Transverse colon (tissue), 3 donors: Measurements from ENCODE around the gene SLC27A4.

Experiments used
- EP300 ChIP-seq: sonication (generic); formaldehyde crosslinking; IDR thresholded peaks from one replicate; pipeline ENCODE4 v1.6.1; 2017; ENCODE audit warnings: antibody characterized with exemption, low read depth
- POLR2A ChIP-seq: fragments of 450-650 bp; IDR thresholded peaks from one replicate; pipeline ENCODE4 v1.6.1; 2016; ENCODE audit warnings: antibody characterized with exemption, mild to moderate bottlenecking, moderate library complexity
- TF ChIP-seq, protein P1 (sequence below), 5 experiments: fragments of 200-600 bp in 3 of 5; fragments of 450-650 bp in 2 of 5; sonication (generic) in 3 of 5; IDR thresholded peaks; 1 replicate in 2 of 5; 2 replicates in 3 of 5; pipeline ENCODE4 v1.5.1; 2016 to 2017; ENCODE audit warnings: antibody characterized with exemption in 5 of 5, inconsistent platforms in 3 of 5, mild to moderate bottlenecking in 2 of 5, moderate library complexity in 1 of 5

DNA sequence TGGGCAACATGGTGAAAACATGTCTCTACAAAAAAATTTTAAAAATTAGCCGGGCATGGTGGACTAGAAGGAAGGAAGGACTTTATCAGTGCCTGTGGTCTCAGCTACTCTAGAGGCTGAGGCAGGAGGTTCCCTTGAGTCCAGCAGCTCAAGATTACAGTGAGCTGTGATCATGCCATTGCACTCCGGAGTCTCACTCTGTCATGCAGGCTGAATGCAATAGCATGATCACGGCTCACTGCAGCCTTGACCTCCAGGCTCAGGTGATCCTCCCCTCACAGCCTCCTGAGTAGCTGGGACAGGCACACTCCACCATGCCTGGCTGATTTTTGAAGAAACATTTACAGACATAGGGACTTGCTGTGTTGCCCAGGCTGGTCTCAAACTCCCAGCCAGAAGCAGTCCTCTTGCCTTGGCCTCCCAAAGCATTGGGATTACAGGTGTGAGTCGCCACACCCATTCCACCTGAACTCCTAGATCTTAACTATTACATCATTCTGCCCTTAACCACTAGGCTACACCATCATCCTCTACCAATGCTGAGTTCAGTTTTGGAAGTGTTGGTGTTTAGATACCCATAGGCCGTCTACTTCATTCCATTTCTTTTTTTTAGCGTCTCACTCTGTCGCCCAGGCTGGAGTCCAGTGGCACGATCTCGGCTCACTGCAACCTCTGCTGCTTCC, 28.8 kb downstream of the SLC27A4 start:
- TF ChIP-seq, protein P1, sequence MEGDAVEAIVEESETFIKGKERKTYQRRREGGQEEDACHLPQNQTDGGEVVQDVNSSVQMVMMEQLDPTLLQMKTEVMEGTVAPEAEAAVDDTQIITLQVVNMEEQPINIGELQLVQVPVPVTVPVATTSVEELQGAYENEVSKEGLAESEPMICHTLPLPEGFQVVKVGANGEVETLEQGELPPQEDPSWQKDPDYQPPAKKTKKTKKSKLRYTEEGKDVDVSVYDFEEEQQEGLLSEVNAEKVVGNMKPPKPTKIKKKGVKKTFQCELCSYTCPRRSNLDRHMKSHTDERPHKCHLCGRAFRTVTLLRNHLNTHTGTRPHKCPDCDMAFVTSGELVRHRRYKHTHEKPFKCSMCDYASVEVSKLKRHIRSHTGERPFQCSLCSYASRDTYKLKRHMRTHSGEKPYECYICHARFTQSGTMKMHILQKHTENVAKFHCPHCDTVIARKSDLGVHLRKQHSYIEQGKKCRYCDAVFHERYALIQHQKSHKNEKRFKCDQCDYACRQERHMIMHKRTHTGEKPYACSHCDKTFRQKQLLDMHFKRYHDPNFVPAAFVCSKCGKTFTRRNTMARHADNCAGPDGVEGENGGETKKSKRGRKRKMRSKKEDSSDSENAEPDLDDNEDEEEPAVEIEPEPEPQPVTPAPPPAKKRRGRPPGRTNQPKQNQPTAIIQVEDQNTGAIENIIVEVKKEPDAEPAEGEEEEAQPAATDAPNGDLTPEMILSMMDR (IDR thresholded peaks at IDR 0.05) = no peak
- no peak for TF ChIP-seq POLR2A
- TF ChIP-seq EP300 = no peak
